Measurements from ENCODE around the gene PRKAG2. TPM values are rescaled to one million over a fixed set of nuclear protein-coding genes. Genes with fewer than 3 reads are reported as not detected.

Gene PRKAG2
- total and polyA plus RNA-seq, 2 of the 8 experiments (the other 6 are each of a cell fraction or from before 2014, with no cell fraction given): 7.5 to 18.1 TPM

DNA sequence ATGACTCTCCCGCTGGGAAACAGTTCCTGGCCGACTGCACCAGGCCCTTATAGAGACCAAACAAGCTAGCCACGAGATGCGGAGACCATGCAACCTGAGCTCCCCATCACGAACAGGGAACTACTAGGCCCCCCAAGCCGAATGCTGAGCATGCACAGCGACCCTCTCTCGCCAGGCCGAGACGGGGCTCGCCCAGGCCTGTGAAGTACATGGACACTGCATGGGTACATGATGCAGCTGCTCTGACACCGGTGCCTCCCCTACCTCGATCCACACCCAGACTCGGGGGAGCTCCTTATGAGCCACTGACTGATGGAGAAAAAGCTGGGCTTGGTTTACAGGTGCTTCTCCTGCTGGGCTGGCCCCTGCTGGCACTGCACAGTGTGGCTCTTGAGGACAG is 285.0 kb downstream of the PRKAG2 start:
- Histone ChIP-seq H4K20me1 (replicated peaks in 1 of 2; ENCODE audit: control insufficient read depth in 1 of 2, insufficient read depth in 2 of 2, low read length in 2 of 2) (no peaks in the 10 kb centered on the region), H3K4me1 (replicated peaks in 1 of 4; ENCODE audit: control insufficient read depth in 3 of 4, insufficient read depth in 4 of 4, low read length in 3 of 4) (peaks cover 0 to 2% (median 0%) of the 10 kb centered on the region in 4 experiments; a peak in 1 of 7 replicates), H3K9ac (replicated peaks in 1 of 4; ENCODE audit: extremely low read depth in 1 of 4, low read depth in 3 of 4, low read length in 3 of 4) (no peak overlapping the region), H3K23ac (ENCODE audit: insufficient read length) (no peak overlapping the region), H4K5ac (ENCODE audit: insufficient read length, low read depth, low read length) (no peak overlapping the region), H3K9me3 (ENCODE audit: insufficient read depth in 2 of 2, low read depth in 1 of 2, low read length in 1 of 2) (no peaks in the 10 kb centered on the region), H4K8ac (ENCODE audit: extremely low read depth, insufficient read depth, low read length) (no peak overlapping the region), H2BK20ac (ENCODE audit: low read length) (no peak overlapping the region), H4K91ac (replicated peaks; ENCODE audit: insufficient read length, low read length) (no peak overlapping the region), H3K4me2 (ENCODE audit: insufficient read depth in 1 of 2, low read depth in 2 of 2, low read length in 2 of 2) (no peak overlapping the region), H3K4me3 (ENCODE audit: extremely low read depth in 1 of 4, insufficient read depth in 2 of 4, low read depth in 3 of 4, low read length in 4 of 4) (no peak overlapping the region), H3K27ac (ENCODE audit: low read depth, low read length) (no peak overlapping the region), H3K36me3 (ENCODE audit: control insufficient read depth in 2 of 4, insufficient read depth in 4 of 4, low read length in 3 of 4) (no peaks in the 10 kb centered on the region), H2AFZ (ENCODE audit: low read length) (no peak overlapping the region), H3K27me3 (replicated peaks in 1 of 4; ENCODE audit: control insufficient read depth in 3 of 4, extremely low read depth in 1 of 4, insufficient read depth in 3 of 4, low read length in 3 of 4) (no peaks in the 10 kb centered on the region), H3K14ac (ENCODE audit: insufficient read length) (no peak overlapping the region), H2BK12ac (ENCODE audit: low read depth, low read length) (no peak overlapping the region), H2BK15ac (ENCODE audit: low read length) (no peak overlapping the region), H3K79me2 (ENCODE audit: control insufficient read depth in 1 of 2, insufficient read depth in 2 of 2, low read length in 2 of 2) (no peaks in the 10 kb centered on the region), H3K23me2 (ENCODE audit: low read depth, low read length) (no peaks in the 10 kb centered on the region), H3K79me1 (ENCODE audit: low read depth, low read length) (no peaks in the 10 kb centered on the region; the same call in 1 of the 2 replicates), H3K56ac (replicated peaks; ENCODE audit: insufficient read length, low read depth, low read length) (no peak overlapping the region), H3K4ac (replicated peaks; ENCODE audit: insufficient read length, low read depth, low read length) (no peak overlapping the region), H2AK5ac (ENCODE audit: low read depth, low read length) (no peak overlapping the region), H2BK5ac (ENCODE audit: low read depth, low read length) (no peak overlapping the region), H3K18ac (ENCODE audit: extremely low read depth, low read length) (no peak overlapping the region), H2BK120ac (replicated peaks; ENCODE audit: low read depth, low read length) (no peak overlapping the region)
- ChIA-PET POLR2A (ENCODE audit: partially characterized antibody) (no interaction called here), CTCF (ENCODE audit: partially characterized antibody) (interaction anchor here (0.6 to 3.6 kb wide), 8 partner anchors 12 to 167 kb away, joined by 3 to 14 read pairs (median 3); no protein-coding TSS in a partner anchor)
- FAIRE-seq (no peak), DNase-seq (ENCODE audit: low read depth in 1 of 2, low spot score in 2 of 2) (no peak)
- no peak for TF ChIP-seq FOSL1 (IDR thresholded peaks at IDR 0.05; ENCODE audit: insufficient read depth, low read depth, low read length)
- TF ChIP-seq EZH2 (IDR thresholded peaks at IDR 0.05; ENCODE audit: low read depth, low read length, severe bottlenecking): no peak
- no peak for TF ChIP-seq SUZ12 (IDR thresholded peaks at IDR 0.05; ENCODE audit: low read length)
- TF ChIP-seq CHD1 (IDR thresholded peaks at IDR 0.05; ENCODE audit: low read depth, low read length): no peak
- TF ChIP-seq YY1 (IDR thresholded peaks at IDR 0.05; ENCODE audit: low read depth, low read length): no peak
- TF ChIP-seq EP300 (IDR thresholded peaks at IDR 0.05; ENCODE audit: borderline replicate concordance in 1 of 2, low read depth in 2 of 2, low read length in 2 of 2): no peak
- TF ChIP-seq TAF7 (optimal IDR thresholded peaks at IDR 0.05; ENCODE audit: borderline replicate concordance, low read depth, low read length): no peak
- no peak for TF ChIP-seq EGR1 (IDR thresholded peaks at IDR 0.05; ENCODE audit: borderline replicate concordance, low read depth, low read length)
- TF ChIP-seq CREB1 (IDR thresholded peaks at IDR 0.05): no peak
- no peak for TF ChIP-seq CTCF (IDR thresholded peaks at IDR 0.05; ENCODE audit: control extremely low read depth in 1 of 3, insufficient read depth in 1 of 3, low read depth in 1 of 3, low read length in 3 of 3)
- no peak for TF ChIP-seq SIX5 (IDR thresholded peaks at IDR 0.05; ENCODE audit: low read depth, low read length)
- WGBS, 2 experiments (ENCODE audit: extremely low coverage in 1 of 2, insufficient coverage in 1 of 2, insufficient read length in 1 of 2, insufficient replicate concordance in 2 of 2, low coverage in 1 of 2, low lambda C conversion rate in 2 of 2, missing lambda C conversion rate in 1 of 2): 94% methylated on average over 14 of the region's 14 CpGs; no CpG with 5 or more reads in 1 of the 2 experiments

Measured in H1 (cell line).